AG04449 (cell line): ENCODE measurements around the gene ZNF276.

Source experiments
- CTCF ChIA-PET: fragments of 350-600 bp; formaldehyde crosslinking; extraction: SDS; loops from one replicate; lab custom pipeline; 2021; ENCODE audit warnings: antibody characterized with exemption; lab: Yijun Ruan, JAX
- POLR2A ChIA-PET: fragments of 400-600, 350-600 bp; formaldehyde crosslinking; extraction: SDS; loops from one replicate; lab custom pipeline; 2020; ENCODE audit warnings: antibody characterized with exemption, inconsistent platforms; lab: Yijun Ruan, JAX
- DNase-seq: peaks from one replicate; pipeline ENCODE4 v3.0.0-alpha.2; 2010; ENCODE audit warnings: low read depth, low spot score
- H3K4me3 ChIP-seq: 2 replicates; pipeline ENCODE4 v1.5.1; 2011; ENCODE audit warnings: low read depth, mild to moderate bottlenecking, control low read depth, low read length
- CTCF ChIP-seq: IDR thresholded peaks from one replicate; pipeline ENCODE4 v1.5.1; 2011; ENCODE audit warnings: mild to moderate bottlenecking, moderate library complexity, low read length, control low read depth, inconsistent platforms; ENCODE audit not compliant: insufficient read depth; ENCODE audit errors: missing control alignments

Gene ZNF276

GRCh38 chr16:89733322-89733721, 12.0 kb downstream of the ZNF276 start:
- TF ChIP-seq CTCF: no peak
- DNase-seq: no peak
- no peak overlapping the region for H3K4me3 ChIP-seq
- ChIA-PET POLR2A (interaction anchor here (1.2 kb wide), 1 partner anchor 8 kb away, joined by 3 read pairs; no protein-coding TSS in a partner anchor), CTCF (interaction anchor here (1.3 to 1.5 kb wide), 3 partner anchors 60 to 128 kb away, joined by 3 to 4 read pairs (median 4); no protein-coding TSS in a partner anchor)

GRCh38 chr16:89733792-89734191, 12.5 kb downstream of the ZNF276 start:
- ChIA-PET CTCF (interaction anchor here (1.3 to 1.4 kb wide), 2 partner anchors 59 to 127 kb away, joined by 3 to 4 read pairs; no protein-coding TSS in a partner anchor), POLR2A (interaction anchor here (1.2 kb wide), 1 partner anchor 8 kb away, joined by 3 read pairs; no protein-coding TSS in a partner anchor)
- no peak for TF ChIP-seq CTCF
- no peak overlapping the region for H3K4me3 ChIP-seq
- no peak for DNase-seq

- ChIA-PET CTCF (no interaction called here), POLR2A (no interaction called here)
These were observed 15.2 kb downstream of the ZNF276 start for GRCh38 chr16:89736554-89736953.

GRCh38 chr16:89737341-89738071, 16.2 kb downstream of the ZNF276 start:
- ChIA-PET POLR2A (interaction anchor here (1.0 kb wide), 1 partner anchor 24 kb away, joined by 4 read pairs; no protein-coding TSS in a partner anchor), CTCF (interaction anchor here (1.0 kb wide), 2 partner anchors 10 to 56 kb away, joined by 3 read pairs; no protein-coding TSS in a partner anchor)
- no peak for DNase-seq
- no peak for TF ChIP-seq CTCF
- no peak overlapping the region for H3K4me3 ChIP-seq

More at GRCh38 chr16:89736554-89736953, 15.2 kb downstream of the ZNF276 start:
- DNase-seq: no peak
- H3K4me3 ChIP-seq: no peak overlapping the region
- TF ChIP-seq CTCF: no peak

- POLR2A ChIA-PET: no interaction called here
These were observed 16.7 kb downstream of the ZNF276 start for GRCh38 chr16:89738072-89738377.

More at GRCh38 chr16:89738072-89738377, 16.7 kb downstream of the ZNF276 start:
- DNase-seq: no peak
- no peak overlapping the region for H3K4me3 ChIP-seq
- CTCF ChIA-PET: no interaction called here
- TF ChIP-seq CTCF: no peak
